Epithelial cell of proximal tubule (primary cell): Measurements from ENCODE around the gene EMID1. TPM values are rescaled to one million over a fixed set of nuclear protein-coding genes. Genes with fewer than 3 reads are reported as not detected.
A peak's percentile ranks its signal among the peaks of the same experiment; 100 is the strongest.
"Not testable (repeated sequence)": the region's sequence is repeated elsewhere in the genome, so short reads cannot be mapped to it uniquely, and the experiment has no call there.

Experiments used
- DNase-seq: peaks from one replicate; pipeline ENCODE4 v3.0.0-alpha.2; 2011; ENCODE audit warnings: low read depth
- H3K4me3 ChIP-seq: 2 replicates; pipeline ENCODE4 v1.5.1; 2011; ENCODE audit warnings: low read depth, mild to moderate bottlenecking, low read length
- CTCF ChIP-seq: conservative IDR thresholded peaks from 2 replicates; pipeline ENCODE4 v1.5.1; 2012; ENCODE audit warnings: low read depth, mild to moderate bottlenecking, low read length
- total RNA-seq: library from RNA; depleted of rRNA; stranded (reverse); fragments of >200 nt; gene quantifications from 2 replicates; pipeline ENCODE4 v1.2.3, GENCODE V29; 2015

Gene EMID1
- total RNA-seq, 1 donor from 2014 or later: 0.17 TPM

- DNase-seq: no peak
- no peak for TF ChIP-seq CTCF
- no peak overlapping the region for H3K4me3 ChIP-seq
Observed at GRCh38 chr22:29233277-29233877, 27.7 kb downstream of the EMID1 start.

GRCh38 chr22:29240481-29240880, 34.8 kb downstream of the EMID1 start:
- not testable (repeated sequence) for DNase-seq, H3K4me3 ChIP-seq

- H3K4me3 ChIP-seq: no peak overlapping the region
- TF ChIP-seq CTCF: no peak
- no peak for DNase-seq
Observed at GRCh38 chr22:29243874-29244446, 38.3 kb downstream of the EMID1 start.

GRCh38 chr22:29244785-29245625, 39.3 kb downstream of the EMID1 start:
- H3K4me3 ChIP-seq: no peak overlapping the region
- no peak for TF ChIP-seq CTCF
- DNase-seq: no peak

DNA sequence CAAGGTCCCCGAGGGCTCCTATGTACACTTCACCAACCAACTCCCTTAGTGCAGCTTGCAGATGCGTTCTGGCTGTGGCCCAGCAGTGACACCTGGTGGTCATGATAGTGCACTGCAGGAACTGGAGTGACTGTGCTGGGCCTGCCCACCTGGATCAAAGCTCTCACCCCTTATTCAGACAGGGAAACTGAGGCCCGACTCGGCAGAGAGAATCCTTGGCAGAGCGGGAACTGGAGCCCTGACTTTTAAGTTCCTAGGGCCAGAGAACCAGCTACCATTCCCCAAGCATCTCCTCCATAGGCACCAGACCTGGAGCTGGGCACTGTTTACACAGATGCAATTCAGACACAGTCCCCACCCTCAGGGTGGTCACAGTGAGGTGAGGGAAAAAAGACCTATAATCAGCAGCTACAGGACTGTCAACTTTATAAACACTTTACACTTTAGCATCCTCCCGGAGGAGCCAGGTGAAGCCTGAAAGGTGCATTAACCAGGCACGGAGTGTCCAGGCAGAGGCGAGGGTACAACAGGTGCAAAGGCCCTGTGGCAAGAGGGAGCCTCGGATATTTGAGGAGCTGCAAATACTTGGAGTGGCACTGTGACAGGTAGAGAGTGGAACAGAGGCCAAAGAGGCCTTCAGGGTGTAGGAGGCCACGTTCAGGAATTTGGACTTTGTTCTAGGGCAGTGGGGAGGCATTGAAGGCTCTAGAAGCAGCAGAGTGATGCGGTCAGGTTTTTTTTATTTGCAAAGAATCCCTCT, 40.1 kb downstream of the EMID1 start:
- peak; percentile 98 for TF ChIP-seq CTCF
- no peak for DNase-seq
- no peak overlapping the region for H3K4me3 ChIP-seq

DNA sequence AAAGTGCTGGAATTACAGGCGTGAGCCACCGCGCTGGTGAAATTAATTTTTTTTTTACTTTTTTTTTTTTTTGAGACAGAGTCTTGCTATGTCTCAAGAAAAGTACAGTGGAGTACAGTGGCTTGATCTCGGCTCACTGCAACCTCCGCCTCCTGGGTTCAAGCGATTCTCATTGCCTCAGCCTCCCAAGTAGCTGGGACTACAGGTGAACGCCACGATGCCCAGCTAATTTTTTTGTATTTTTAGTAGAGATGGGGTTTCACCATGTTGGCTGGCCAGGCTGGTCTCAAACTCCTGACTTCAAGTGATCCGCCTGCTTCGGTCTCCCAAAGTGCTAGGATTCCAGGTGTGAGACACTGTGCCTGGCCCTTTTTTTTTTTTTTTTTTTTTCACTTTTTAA, 42.2 kb downstream of the EMID1 start:
- not testable (repeated sequence) for DNase-seq, H3K4me3 ChIP-seq

DNA sequence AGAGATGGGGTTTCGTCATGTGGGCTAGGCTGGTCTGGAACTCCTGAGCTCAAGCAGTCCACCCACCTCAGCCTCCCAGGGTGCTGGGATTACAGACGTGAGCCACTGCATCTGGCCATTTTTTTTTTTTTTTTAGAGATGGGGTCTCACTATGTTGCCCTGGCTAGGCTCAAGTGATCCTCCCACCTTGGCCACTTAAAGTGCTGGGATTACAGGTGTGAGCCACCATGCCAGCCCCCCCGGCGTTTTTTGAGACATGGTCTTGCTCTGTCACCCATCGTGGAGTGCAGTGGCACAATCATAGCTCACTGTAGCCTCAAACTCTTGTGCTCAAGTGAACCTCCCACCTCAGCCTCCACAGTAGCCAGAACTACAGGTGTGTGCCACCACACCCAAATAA, 45.6 kb downstream of the EMID1 start:
- no peak overlapping the region for H3K4me3 ChIP-seq
- TF ChIP-seq CTCF: no peak
- no peak for DNase-seq
